Measurements from ENCODE around the gene SERTAD4.

The SERTAD4 gene

GRCh38 chr1:210233216-210233494 lies 559 bp downstream of the SERTAD4 start:
- DNase-seq (ENCODE audit: low read depth in 2 of 2): no peak

GRCh38 chr1:210233495-210234328 lies 1.1 kb downstream of the SERTAD4 start:
- DNase-seq (ENCODE audit: low read depth in 2 of 2): no peak

GRCh38 chr1:210234329-210234757 lies 1.7 kb downstream of the SERTAD4 start:
- no peak for DNase-seq (ENCODE audit: low read depth in 2 of 2)

GRCh38 chr1:210235363-210236053 lies 2.9 kb downstream of the SERTAD4 start:
- DNase-seq (ENCODE audit: low read depth in 2 of 2): no peak

GRCh38 chr1:210236386-210236839 lies 3.8 kb downstream of the SERTAD4 start:
- DNase-seq (ENCODE audit: low read depth in 2 of 2): no peak

- no peak for DNase-seq (ENCODE audit: low read depth in 2 of 2)
Measured at GRCh38 chr1:210236840-210237409, 4.3 kb downstream of the SERTAD4 start.

GRCh38 chr1:210237479-210237878 lies 4.9 kb downstream of the SERTAD4 start:
- DNase-seq (ENCODE audit: low read depth in 2 of 2): no peak

- DNase-seq (ENCODE audit: low read depth in 2 of 2): no peak
Measured at GRCh38 chr1:210237981-210238380, 5.4 kb downstream of the SERTAD4 start.

- DNase-seq (ENCODE audit: low read depth in 2 of 2): no peak
Measured at GRCh38 chr1:210239349-210240111, 6.9 kb downstream of the SERTAD4 start.

- DNase-seq (ENCODE audit: low read depth in 2 of 2): no peak
Measured at GRCh38 chr1:210241121-210241520, 8.5 kb downstream of the SERTAD4 start.

- no peak for DNase-seq (ENCODE audit: low read depth in 2 of 2)
Measured at GRCh38 chr1:210244746-210245367, 12.3 kb downstream of the SERTAD4 start.

GRCh38 chr1:210246447-210246846 lies 13.9 kb downstream of the SERTAD4 start:
- DNase-seq (ENCODE audit: low read depth in 2 of 2): no peak

GRCh38 chr1:210248341-210248740 lies 15.7 kb downstream of the SERTAD4 start:
- no peak for DNase-seq (ENCODE audit: low read depth in 2 of 2)

- DNase-seq (ENCODE audit: low read depth in 2 of 2): no peak
Measured at GRCh38 chr1:210250665-210250997, 18.0 kb downstream of the SERTAD4 start.

- no peak for DNase-seq (ENCODE audit: low read depth in 2 of 2)
Measured at GRCh38 chr1:210250998-210251679, 18.5 kb downstream of the SERTAD4 start.

GRCh38 chr1:210251680-210252490 lies 19.3 kb downstream of the SERTAD4 start:
- DNase-seq (ENCODE audit: low read depth in 2 of 2): no peak

GRCh38 chr1:210252621-210253051 lies 20.0 kb downstream of the SERTAD4 start:
- DNase-seq (ENCODE audit: low read depth in 2 of 2): no peak

GRCh38 chr1:210254298-210254697 lies 21.7 kb downstream of the SERTAD4 start:
- no peak for DNase-seq (ENCODE audit: low read depth in 2 of 2)

GRCh38 chr1:210257698-210258529 lies 25.3 kb downstream of the SERTAD4 start:
- no peak for DNase-seq (ENCODE audit: low read depth in 2 of 2)

All from stimulated activated CD4-positive, alpha-beta T cell treated with anti-CD3 and anti-CD28 coated beads, Interleukin-4, amount 100 ng/mL, for 48 hours (primary cell).